ENCODE measurements around the gene KCNA3. TPM values are rescaled to one million over a fixed set of nuclear protein-coding genes. Genes with fewer than 3 reads are reported as not detected.

Gene KCNA3
- total RNA-seq, 1 donor from 2014 or later, result 0.04 TPM

- no peaks in the 10 kb centered on the region for H3K27me3 ChIP-seq (ENCODE audit: control insufficient read depth, insufficient read depth, low read length)
- no peaks in the 10 kb centered on the region for H3K36me3 ChIP-seq (ENCODE audit: control insufficient read depth, insufficient read depth, low read length)
- DNase-seq (ENCODE audit: low read depth), result no peak
- no peak for TF ChIP-seq CTCF (IDR thresholded peaks at IDR 0.05; ENCODE audit: insufficient read depth, low read length, poor library complexity, severe bottlenecking)
- no peak overlapping the region for H3K4me3 ChIP-seq (ENCODE audit: low read depth, low read length)
These were observed 42.7 kb downstream of the KCNA3 start for GRCh38 chr1:110631836-110632620.

GRCh38 chr1:110630839-110631663 lies 43.7 kb downstream of the KCNA3 start:
- no peak for DNase-seq (ENCODE audit: low read depth)
- no peaks in the 10 kb centered on the region for H3K27me3 ChIP-seq (ENCODE audit: control insufficient read depth, insufficient read depth, low read length)
- H3K36me3 ChIP-seq (ENCODE audit: control insufficient read depth, insufficient read depth, low read length), result no peaks in the 10 kb centered on the region
- TF ChIP-seq CTCF (IDR thresholded peaks at IDR 0.05; ENCODE audit: insufficient read depth, low read length, poor library complexity, severe bottlenecking), result peak; percentile 77
- H3K4me3 ChIP-seq (ENCODE audit: low read depth, low read length), result no peak overlapping the region

- no peak overlapping the region for H3K4me3 ChIP-seq (ENCODE audit: low read depth, low read length)
- no peak for DNase-seq (ENCODE audit: low read depth)
- H3K27me3 ChIP-seq (ENCODE audit: control insufficient read depth, insufficient read depth, low read length), result no peaks in the 10 kb centered on the region
- TF ChIP-seq CTCF (IDR thresholded peaks at IDR 0.05; ENCODE audit: insufficient read depth, low read length, poor library complexity, severe bottlenecking), result no peak
- no peaks in the 10 kb centered on the region for H3K36me3 ChIP-seq (ENCODE audit: control insufficient read depth, insufficient read depth, low read length)
These were observed 46.2 kb downstream of the KCNA3 start for GRCh38 chr1:110628323-110629105.

- no peaks in the 10 kb centered on the region for H3K27me3 ChIP-seq (ENCODE audit: control insufficient read depth, insufficient read depth, low read length)
- DNase-seq (ENCODE audit: low read depth), result no peak
- TF ChIP-seq CTCF (IDR thresholded peaks at IDR 0.05; ENCODE audit: insufficient read depth, low read length, poor library complexity, severe bottlenecking), result no peak
- no peak overlapping the region for H3K4me3 ChIP-seq (ENCODE audit: low read depth, low read length)
- H3K36me3 ChIP-seq (ENCODE audit: control insufficient read depth, insufficient read depth, low read length), result no peaks in the 10 kb centered on the region
These were observed 47.0 kb downstream of the KCNA3 start for GRCh38 chr1:110627764-110628163.

GRCh38 chr1:110626889-110627288 lies 47.9 kb downstream of the KCNA3 start:
- Histone ChIP-seq H3K27me3 (ENCODE audit: control insufficient read depth, insufficient read depth, low read length) (no peaks in the 10 kb centered on the region), H3K36me3 (ENCODE audit: control insufficient read depth, insufficient read depth, low read length) (no peaks in the 10 kb centered on the region), H3K4me3 (ENCODE audit: low read depth, low read length) (no peak overlapping the region)
- TF ChIP-seq CTCF (IDR thresholded peaks at IDR 0.05; ENCODE audit: insufficient read depth, low read length, poor library complexity, severe bottlenecking), result no peak
- DNase-seq (ENCODE audit: low read depth), result no peak

Other genes with a start within 250 kb of the KCNA3 start
- not detected in 2 replicates for gene PROK1, start 223.8 kb downstream of the KCNA3 start, total RNA-seq
- gene KCNA10, start 155.8 kb downstream of the KCNA3 start, total RNA-seq, result not detected in 2 replicates
- gene KCNA2, start 68.6 kb downstream of the KCNA3 start, total RNA-seq, result not detected in 2 replicates
- gene CD53, start 198.2 kb upstream of the KCNA3 start, total RNA-seq, result not detected in 2 replicates

Measured in kidney epithelial cell (primary cell).